Astrocyte (in vitro differentiated cells and primary cell): ENCODE measurements around the gene SLCO3A1. TPM values are rescaled to one million over a fixed set of nuclear protein-coding genes. Genes with fewer than 3 reads are reported as not detected.

Experiments
- DNase-seq: peaks from one replicate; pipeline ENCODE4 v3.0.0-alpha.2; 2010; ENCODE audit warnings: low read depth
- FAIRE-seq: peaks from 2 replicates; lab custom pipeline; 2011; peaks lifted over from hg19 to GRCh38; lab: Jason Lieb, UNC
- H2AFZ ChIP-seq: 2 replicates; pipeline ENCODE4 v1.6.0; 2012; ENCODE audit warnings: low read depth, low read length, inconsistent platforms
- H3K27ac ChIP-seq: 2 replicates; pipeline ENCODE4 v1.5.1; 2011; ENCODE audit warnings: low read depth, low read length, inconsistent platforms
- H3K27me3 ChIP-seq: 2 replicates; pipeline ENCODE4 v1.6.0; 2011; ENCODE audit warnings: low read length, inconsistent platforms; ENCODE audit not compliant: insufficient read depth
- H3K36me3 ChIP-seq: 2 replicates; pipeline ENCODE4 v1.5.1; 2011; ENCODE audit warnings: low read length, inconsistent platforms; ENCODE audit not compliant: insufficient read depth
- H3K4me1 ChIP-seq: 2 replicates; pipeline ENCODE4 v1.5.1; 2011; ENCODE audit warnings: low read length, inconsistent platforms; ENCODE audit not compliant: insufficient read depth
- H3K4me2 ChIP-seq: 2 replicates; pipeline ENCODE4 v1.6.0; 2012; ENCODE audit warnings: low read length, inconsistent platforms
- H3K4me3 ChIP-seq: 2 replicates; pipeline ENCODE4 v1.5.1; 2011; ENCODE audit warnings: low read depth, mild to moderate bottlenecking, low read length, inconsistent platforms; ENCODE audit not compliant: insufficient read depth
- H3K79me2 ChIP-seq: 2 replicates; pipeline ENCODE4 v1.6.0; 2012; ENCODE audit warnings: mild to moderate bottlenecking, low read length, inconsistent platforms; ENCODE audit not compliant: insufficient read depth
- H3K9ac ChIP-seq: 2 replicates; pipeline ENCODE4 v1.6.0; 2012; ENCODE audit warnings: mild to moderate bottlenecking, low read length, inconsistent platforms
- H3K9me3 ChIP-seq: 2 replicates; pipeline ENCODE4 v1.5.1; 2012; ENCODE audit warnings: low read depth, mild to moderate bottlenecking, low read length, inconsistent platforms; ENCODE audit not compliant: insufficient read depth
- H4K20me1 ChIP-seq: 2 replicates; pipeline ENCODE4 v1.6.0; 2012; ENCODE audit warnings: low read length, inconsistent platforms; ENCODE audit not compliant: insufficient read depth
- H3K27ac Mint-ChIP-seq: one replicate; pipeline ENCODE4 v1.8.0; 2021; ENCODE audit warnings: mild to moderate bottlenecking, mixed read lengths; ENCODE audit not compliant: unreplicated experiment
- H3K27me3 Mint-ChIP-seq: one replicate; pipeline ENCODE4 v1.8.0; 2021; ENCODE audit warnings: low read depth, mixed read lengths; ENCODE audit not compliant: unreplicated experiment
- H3K36me3 Mint-ChIP-seq: one replicate; pipeline ENCODE4 v1.8.0; 2021; ENCODE audit warnings: low read depth, mixed read lengths; ENCODE audit not compliant: unreplicated experiment
- H3K4me1 Mint-ChIP-seq: one replicate; pipeline ENCODE4 v1.8.0; 2021; ENCODE audit warnings: low read depth, mixed read lengths; ENCODE audit not compliant: unreplicated experiment
- H3K4me3 Mint-ChIP-seq: one replicate; pipeline ENCODE4 v1.8.0; 2021; ENCODE audit warnings: mild to moderate bottlenecking, moderate library complexity, mixed read lengths; ENCODE audit not compliant: unreplicated experiment
- H3K9me3 Mint-ChIP-seq: one replicate; pipeline ENCODE4 v1.8.0; 2021; ENCODE audit warnings: mild to moderate bottlenecking, mixed read lengths; ENCODE audit not compliant: unreplicated experiment
- CTCF ChIP-seq: IDR thresholded peaks from 2 replicates; pipeline ENCODE4 v1.5.1; 2011; ENCODE audit warnings: low read depth, mild to moderate bottlenecking, inconsistent platforms, low read length, moderate library complexity; ENCODE audit not compliant: insufficient read depth
- EZH2 ChIP-seq: IDR thresholded peaks from 2 replicates; pipeline ENCODE4 v1.6.1; 2012; ENCODE audit warnings: mild to moderate bottlenecking, low read length, inconsistent platforms; ENCODE audit not compliant: insufficient read depth
- total RNA-seq: library from RNA; stranded (reverse); gene quantifications from 2 replicates; pipeline ENCODE4 v1.2.1, GENCODE V29; 2021

Gene SLCO3A1
- total RNA-seq, 1 donor from 2014 or later: 9.4 TPM

GRCh38 chr15:91946581-91947292 lies 93.2 kb downstream of the SLCO3A1 start:
- Histone ChIP-seq H3K4me2 (no peak overlapping the region), H3K9ac (no peak overlapping the region), H4K20me1 (no peaks in the 10 kb centered on the region), H2AFZ (no peak overlapping the region), H3K4me1 (peaks cover 10% of the 10 kb centered on the region), H3K27ac (no peak overlapping the region), H3K36me3 (no peaks in the 10 kb centered on the region), H3K79me2 (no peaks in the 10 kb centered on the region), H3K4me3 (no peak overlapping the region), H3K27me3 (no peaks in the 10 kb centered on the region), H3K9me3 (no peaks in the 10 kb centered on the region)
- DNase-seq: no peak
- Mint-ChIP-seq H3K9me3 (peaks cover 2% of the 10 kb centered on the region), H3K27me3 (peaks cover 2% of the 10 kb centered on the region), H3K4me3 (no peak overlapping the region), H3K27ac (no peak overlapping the region), H3K4me1 (peaks cover 28% of the 10 kb centered on the region), H3K36me3 (no peaks in the 10 kb centered on the region)
- FAIRE-seq: no peak
- TF ChIP-seq CTCF: no peak
- no peak for TF ChIP-seq EZH2

GRCh38 chr15:91947293-91947679 lies 93.8 kb downstream of the SLCO3A1 start:
- Mint-ChIP-seq H3K36me3 (no peaks in the 10 kb centered on the region), H3K27me3 (peaks cover 2% of the 10 kb centered on the region), H3K27ac (no peak overlapping the region), H3K9me3 (peaks cover 2% of the 10 kb centered on the region), H3K4me1 (peaks cover 28% of the 10 kb centered on the region), H3K4me3 (no peak overlapping the region)
- no peak for FAIRE-seq
- H3K79me2 ChIP-seq: no peaks in the 10 kb centered on the region
- no peak overlapping the region for H3K27ac ChIP-seq
- no peak for TF ChIP-seq CTCF
- no peak for TF ChIP-seq EZH2
- H3K36me3 ChIP-seq: no peaks in the 10 kb centered on the region
- H3K4me1 ChIP-seq: peaks cover 10% of the 10 kb centered on the region
- no peak overlapping the region for H3K9ac ChIP-seq
- no peak for DNase-seq
- H3K4me2 ChIP-seq: no peak overlapping the region
- H2AFZ ChIP-seq: no peak overlapping the region
- no peaks in the 10 kb centered on the region for H3K9me3 ChIP-seq
- H3K27me3 ChIP-seq: no peaks in the 10 kb centered on the region
- H4K20me1 ChIP-seq: no peaks in the 10 kb centered on the region
- H3K4me3 ChIP-seq: no peak overlapping the region
